A673 (cell line): ENCODE measurements around the gene EMP2.

Experiments used
- EZH2 ChIP-seq: fragments of 200-600 bp; sonication (generic); IDR thresholded peaks from 2 replicates; pipeline ENCODE4 v1.6.1; 2017; ENCODE audit warnings: borderline replicate concordance, low read depth, mild to moderate bottlenecking, mixed read lengths, antibody characterized with exemption, low read length; ENCODE audit not compliant: poor library complexity, severe bottlenecking
- TF ChIP-seq, protein P1 (sequence below): fragments of 300-800, 200-600 bp; sonication (generic); conservative IDR thresholded peaks from 2 replicates; pipeline ENCODE4 v1.5.1; 2017; ENCODE audit warnings: low read depth, mild to moderate bottlenecking, antibody characterized with exemption, low read length, moderate library complexity, mixed read lengths

- TF ChIP-seq, protein P1, sequence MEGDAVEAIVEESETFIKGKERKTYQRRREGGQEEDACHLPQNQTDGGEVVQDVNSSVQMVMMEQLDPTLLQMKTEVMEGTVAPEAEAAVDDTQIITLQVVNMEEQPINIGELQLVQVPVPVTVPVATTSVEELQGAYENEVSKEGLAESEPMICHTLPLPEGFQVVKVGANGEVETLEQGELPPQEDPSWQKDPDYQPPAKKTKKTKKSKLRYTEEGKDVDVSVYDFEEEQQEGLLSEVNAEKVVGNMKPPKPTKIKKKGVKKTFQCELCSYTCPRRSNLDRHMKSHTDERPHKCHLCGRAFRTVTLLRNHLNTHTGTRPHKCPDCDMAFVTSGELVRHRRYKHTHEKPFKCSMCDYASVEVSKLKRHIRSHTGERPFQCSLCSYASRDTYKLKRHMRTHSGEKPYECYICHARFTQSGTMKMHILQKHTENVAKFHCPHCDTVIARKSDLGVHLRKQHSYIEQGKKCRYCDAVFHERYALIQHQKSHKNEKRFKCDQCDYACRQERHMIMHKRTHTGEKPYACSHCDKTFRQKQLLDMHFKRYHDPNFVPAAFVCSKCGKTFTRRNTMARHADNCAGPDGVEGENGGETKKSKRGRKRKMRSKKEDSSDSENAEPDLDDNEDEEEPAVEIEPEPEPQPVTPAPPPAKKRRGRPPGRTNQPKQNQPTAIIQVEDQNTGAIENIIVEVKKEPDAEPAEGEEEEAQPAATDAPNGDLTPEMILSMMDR: no peak
- no peak for TF ChIP-seq EZH2
Observed at GRCh38 chr16:10618710-10619209, 38.4 kb upstream of the EMP2 start.
